ENCODE measurements around the gene VIM.
"Not testable (repeated sequence)": the region's sequence is repeated elsewhere in the genome, so short reads cannot be mapped to it uniquely, and the experiment has no call there.

Gene VIM

GRCh38 chr10:17244700-17245365 lies 16.8 kb downstream of the VIM start:
- H3K36me3 ChIP-seq (ENCODE audit: insufficient read depth, low read length), result no peaks in the 10 kb centered on the region
- no peak overlapping the region for H3K4me3 ChIP-seq
- no peaks in the 10 kb centered on the region for H3K9me3 ChIP-seq (ENCODE audit: low read depth, low read length)
- H3K27ac ChIP-seq, result no peak overlapping the region
- no peak overlapping the region for H3K9ac ChIP-seq (ENCODE audit: insufficient read length)
- no peak for TF ChIP-seq EZH2 (IDR thresholded peaks at IDR 0.05)
- no peak for TF ChIP-seq FOXP2 (optimal IDR thresholded peaks at IDR 0.05; ENCODE audit: control extremely low read depth, extremely low read length, insufficient read depth)
- TF ChIP-seq POLR2AphosphoS5 (IDR thresholded peaks at IDR 0.05; ENCODE audit: borderline replicate concordance, low read depth, low read length), result no peak
- DNase-seq (ENCODE audit: low read depth, low spot score), result no peak

DNA sequence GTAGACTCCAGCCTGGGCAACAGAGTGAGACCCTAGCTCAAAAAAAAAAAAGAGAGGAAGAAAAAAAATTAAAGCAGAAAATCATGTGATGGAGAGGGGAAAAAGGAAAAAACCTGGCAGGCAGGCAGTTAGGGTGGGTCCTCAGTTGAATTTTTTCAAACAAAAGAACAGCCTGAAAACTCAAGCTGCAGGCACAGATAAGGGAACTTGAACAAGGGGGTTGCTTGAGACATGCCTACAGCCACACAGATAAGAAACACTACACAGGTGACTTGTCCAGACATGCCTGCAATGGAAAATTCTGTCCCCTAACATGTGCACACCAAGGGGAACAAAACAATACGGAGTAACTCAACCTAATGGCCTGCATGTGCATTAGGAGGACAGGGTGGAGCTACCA lies 19.2 kb downstream of the VIM start:
- H3K27ac ChIP-seq, result no peak overlapping the region
- H3K9ac ChIP-seq (ENCODE audit: insufficient read length), result no peak overlapping the region
- no peak for DNase-seq (ENCODE audit: low read depth, low spot score)
- H3K36me3 ChIP-seq (ENCODE audit: insufficient read depth, low read length), result no peaks in the 10 kb centered on the region
- TF ChIP-seq FOXP2 (optimal IDR thresholded peaks at IDR 0.05; ENCODE audit: control extremely low read depth, extremely low read length, insufficient read depth) (no peak), POLR2AphosphoS5 (IDR thresholded peaks at IDR 0.05; ENCODE audit: borderline replicate concordance, low read depth, low read length) (no peak), EZH2 (IDR thresholded peaks at IDR 0.05) (no peak)
- H3K4me3 ChIP-seq, result no peak overlapping the region
- no peaks in the 10 kb centered on the region for H3K9me3 ChIP-seq (ENCODE audit: low read depth, low read length)

GRCh38 chr10:17248964-17249363 lies 20.9 kb downstream of the VIM start:
- no peak overlapping the region for H3K4me3 ChIP-seq
- H3K9me3 ChIP-seq (ENCODE audit: low read depth, low read length), result no peaks in the 10 kb centered on the region
- H3K27ac ChIP-seq, result no peak overlapping the region
- no peak for DNase-seq (ENCODE audit: low read depth, low spot score)
- no peak overlapping the region for H3K9ac ChIP-seq (ENCODE audit: insufficient read length)
- H3K36me3 ChIP-seq (ENCODE audit: insufficient read depth, low read length), result no peaks in the 10 kb centered on the region
- TF ChIP-seq FOXP2 (optimal IDR thresholded peaks at IDR 0.05; ENCODE audit: control extremely low read depth, extremely low read length, insufficient read depth) (no peak), EZH2 (IDR thresholded peaks at IDR 0.05) (no peak), POLR2AphosphoS5 (IDR thresholded peaks at IDR 0.05; ENCODE audit: borderline replicate concordance, low read depth, low read length) (no peak)

GRCh38 chr10:17249820-17250219 lies 21.8 kb downstream of the VIM start:
- H3K9ac ChIP-seq (ENCODE audit: insufficient read length), result no peak overlapping the region
- H3K36me3 ChIP-seq (ENCODE audit: insufficient read depth, low read length), result no peaks in the 10 kb centered on the region
- no peak for TF ChIP-seq FOXP2 (optimal IDR thresholded peaks at IDR 0.05; ENCODE audit: control extremely low read depth, extremely low read length, insufficient read depth)
- no peak for TF ChIP-seq POLR2AphosphoS5 (IDR thresholded peaks at IDR 0.05; ENCODE audit: borderline replicate concordance, low read depth, low read length)
- TF ChIP-seq EZH2 (IDR thresholded peaks at IDR 0.05), result no peak
- no peak overlapping the region for H3K27ac ChIP-seq
- no peak for DNase-seq (ENCODE audit: low read depth, low spot score)
- H3K4me3 ChIP-seq, result no peak overlapping the region
- no peaks in the 10 kb centered on the region for H3K9me3 ChIP-seq (ENCODE audit: low read depth, low read length)

- DNase-seq (ENCODE audit: low read depth, low spot score), result no peak
- H3K4me3 ChIP-seq, result no peak overlapping the region
- H3K36me3 ChIP-seq (ENCODE audit: insufficient read depth, low read length), result no peaks in the 10 kb centered on the region
- H3K27ac ChIP-seq, result no peak overlapping the region
- H3K9ac ChIP-seq (ENCODE audit: insufficient read length), result no peak overlapping the region
- TF ChIP-seq FOXP2 (optimal IDR thresholded peaks at IDR 0.05; ENCODE audit: control extremely low read depth, extremely low read length, insufficient read depth), result no peak
- TF ChIP-seq POLR2AphosphoS5 (IDR thresholded peaks at IDR 0.05; ENCODE audit: borderline replicate concordance, low read depth, low read length), result no peak
- no peak for TF ChIP-seq EZH2 (IDR thresholded peaks at IDR 0.05)
- H3K9me3 ChIP-seq (ENCODE audit: low read depth, low read length), result no peaks in the 10 kb centered on the region
Measured at GRCh38 chr10:17250736-17251135, 22.7 kb downstream of the VIM start.

DNA sequence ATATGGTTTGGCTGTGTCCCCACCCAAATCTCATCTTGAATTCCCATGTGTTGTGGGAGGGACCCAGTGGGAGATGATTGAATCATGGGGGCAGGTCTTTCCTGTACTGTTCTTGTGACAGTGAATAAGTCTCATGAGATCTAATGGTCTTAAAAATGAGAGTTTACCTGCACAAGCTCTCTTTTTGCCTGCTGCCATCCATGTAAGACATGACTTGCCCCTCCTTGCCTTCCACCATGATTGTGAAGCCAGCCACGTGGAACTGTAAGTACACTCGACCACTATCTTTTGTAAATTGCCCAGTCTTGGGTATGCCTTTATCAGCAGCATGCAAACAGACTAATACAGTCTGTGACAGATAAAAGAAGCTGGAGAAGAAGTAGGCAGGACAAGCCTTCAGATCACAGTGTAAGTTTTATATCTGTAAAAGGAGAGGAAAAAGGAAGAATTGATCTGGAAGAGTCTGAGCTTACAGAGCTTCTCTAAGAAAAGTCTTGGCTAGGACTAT lies 26.6 kb downstream of the VIM start:
- H3K9ac ChIP-seq (ENCODE audit: insufficient read length); H3K9me3 ChIP-seq (ENCODE audit: low read depth, low read length): not testable (repeated sequence)

GRCh38 chr10:17255512-17255911 lies 27.5 kb downstream of the VIM start:
- no peak overlapping the region for H3K9ac ChIP-seq (ENCODE audit: insufficient read length)
- H3K4me3 ChIP-seq, result no peak overlapping the region
- DNase-seq (ENCODE audit: low read depth, low spot score), result no peak
- no peaks in the 10 kb centered on the region for H3K36me3 ChIP-seq (ENCODE audit: insufficient read depth, low read length)
- no peaks in the 10 kb centered on the region for H3K9me3 ChIP-seq (ENCODE audit: low read depth, low read length)
- TF ChIP-seq EZH2 (IDR thresholded peaks at IDR 0.05), result no peak
- TF ChIP-seq POLR2AphosphoS5 (IDR thresholded peaks at IDR 0.05; ENCODE audit: borderline replicate concordance, low read depth, low read length), result no peak
- TF ChIP-seq FOXP2 (optimal IDR thresholded peaks at IDR 0.05; ENCODE audit: control extremely low read depth, extremely low read length, insufficient read depth), result no peak
- H3K27ac ChIP-seq, result no peak overlapping the region

More for the DNA sequence above, 26.6 kb downstream of the VIM start:
- H3K4me3 ChIP-seq; H3K36me3 ChIP-seq (ENCODE audit: insufficient read depth, low read length); H3K27ac ChIP-seq; DNase-seq (ENCODE audit: low read depth, low spot score): not testable (repeated sequence)

- no peaks in the 10 kb centered on the region for H3K9me3 ChIP-seq (ENCODE audit: low read depth, low read length)
- no peak for DNase-seq (ENCODE audit: low read depth, low spot score)
- H3K4me3 ChIP-seq, result no peak overlapping the region
- TF ChIP-seq FOXP2 (optimal IDR thresholded peaks at IDR 0.05; ENCODE audit: control extremely low read depth, extremely low read length, insufficient read depth), result no peak
- no peak for TF ChIP-seq POLR2AphosphoS5 (IDR thresholded peaks at IDR 0.05; ENCODE audit: borderline replicate concordance, low read depth, low read length)
- TF ChIP-seq EZH2 (IDR thresholded peaks at IDR 0.05), result no peak
- no peak overlapping the region for H3K9ac ChIP-seq (ENCODE audit: insufficient read length)
- no peaks in the 10 kb centered on the region for H3K36me3 ChIP-seq (ENCODE audit: insufficient read depth, low read length)
- no peak overlapping the region for H3K27ac ChIP-seq
Measured at GRCh38 chr10:17256051-17256450, 28.0 kb downstream of the VIM start.

DNA sequence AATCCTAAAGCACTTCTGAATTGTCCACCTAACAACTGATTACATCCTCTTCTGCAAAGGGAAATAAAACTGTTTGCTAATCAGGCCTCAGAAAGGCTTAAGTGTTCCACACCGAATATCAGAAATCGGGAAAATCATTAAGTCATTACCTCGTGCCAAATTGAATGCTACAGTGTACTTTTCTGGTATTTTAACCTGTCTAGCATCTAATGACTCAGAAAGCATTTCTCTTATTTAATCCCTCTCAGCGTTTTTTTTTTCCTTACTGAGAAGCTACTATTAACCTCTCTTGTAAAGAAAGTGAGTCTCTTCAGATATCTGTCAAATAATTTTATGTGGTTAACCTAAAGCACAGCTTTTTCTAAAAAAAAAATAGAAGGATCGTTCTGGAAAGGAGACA lies 28.6 kb downstream of the VIM start:
- DNase-seq (ENCODE audit: low read depth, low spot score), result no peak
- no peaks in the 10 kb centered on the region for H3K36me3 ChIP-seq (ENCODE audit: insufficient read depth, low read length)
- no peak overlapping the region for H3K4me3 ChIP-seq
- no peak overlapping the region for H3K27ac ChIP-seq
- no peak for TF ChIP-seq POLR2AphosphoS5 (IDR thresholded peaks at IDR 0.05; ENCODE audit: borderline replicate concordance, low read depth, low read length)
- no peak for TF ChIP-seq EZH2 (IDR thresholded peaks at IDR 0.05)
- no peak for TF ChIP-seq FOXP2 (optimal IDR thresholded peaks at IDR 0.05; ENCODE audit: control extremely low read depth, extremely low read length, insufficient read depth)
- no peak overlapping the region for H3K9ac ChIP-seq (ENCODE audit: insufficient read length)
- H3K9me3 ChIP-seq (ENCODE audit: low read depth, low read length), result no peaks in the 10 kb centered on the region

Data from SK-N-MC (cell line).